Keratinocyte (primary cell): ENCODE data around the gene ARX. TPM values are rescaled to one million over a fixed set of nuclear protein-coding genes. Genes with fewer than 3 reads are reported as not detected.

Experiments used
- DNase-seq: peaks from one replicate; pipeline ENCODE4 v3.0.0-alpha.2; 2011; ENCODE audit warnings: low read depth, missing footprints, low spot score
- FAIRE-seq: peaks from 2 replicates; lab custom pipeline; 2011; peaks lifted over from hg19 to GRCh38; lab: Jason Lieb, UNC
- H2AFZ ChIP-seq: 2 replicates; pipeline ENCODE4 v1.6.0; 2012; ENCODE audit warnings: low read length, control low read depth, inconsistent platforms; ENCODE audit not compliant: control insufficient read depth
- H3K27ac ChIP-seq: 2 replicates; pipeline ENCODE4 v1.5.1; 2011; ENCODE audit warnings: low read length; ENCODE audit not compliant: control insufficient read depth, insufficient read depth
- H3K27me3 ChIP-seq: 3 replicates; pipeline ENCODE4 v1.6.0; 2011; ENCODE audit warnings: low read length; ENCODE audit not compliant: control insufficient read depth, insufficient read depth; ENCODE audit errors: extremely low read depth
- H3K36me3 ChIP-seq, 2 experiments: 2 replicates in 1 of 2; 3 replicates in 1 of 2; pipeline ENCODE4 v1.5.1; 2011; ENCODE audit warnings: low read length in 2 of 2, mild to moderate bottlenecking in 1 of 2; ENCODE audit not compliant: control insufficient read depth in 2 of 2, insufficient read depth in 2 of 2; ENCODE audit errors: extremely low read depth in 1 of 2
- H3K4me1 ChIP-seq: 3 replicates; pipeline ENCODE4 v1.5.1; 2011; ENCODE audit warnings: low read length; ENCODE audit not compliant: control insufficient read depth, insufficient read depth; ENCODE audit errors: extremely low read depth
- H3K4me2 ChIP-seq: 3 replicates; pipeline ENCODE4 v1.6.0; 2011; ENCODE audit warnings: low read depth, low read length; ENCODE audit not compliant: control insufficient read depth, insufficient read depth; ENCODE audit errors: extremely low read depth
- H3K4me3 ChIP-seq, 3 experiments: fragments of 200-600 bp in 1 of 3; sonication (generic) in 1 of 3; 2 replicates in 2 of 3; 3 replicates in 1 of 3; pipeline ENCODE4 v1.5.1; 2011 to 2016; ENCODE audit warnings: low read length in 3 of 3, mild to moderate bottlenecking in 3 of 3, control low read depth in 2 of 3, inconsistent platforms in 1 of 3, low read depth in 1 of 3, mixed read lengths in 1 of 3, mixed run types in 1 of 3, moderate library complexity in 1 of 3; ENCODE audit not compliant: control insufficient read depth in 2 of 3, insufficient read depth in 2 of 3; ENCODE audit errors: extremely low read depth in 1 of 3
- H3K79me2 ChIP-seq: 2 replicates; pipeline ENCODE4 v1.6.0; 2012; ENCODE audit warnings: low read length; ENCODE audit not compliant: control insufficient read depth, insufficient read depth
- H3K9ac ChIP-seq: 3 replicates; pipeline ENCODE4 v1.6.0; 2011; ENCODE audit warnings: low read length; ENCODE audit not compliant: control insufficient read depth, insufficient read depth; ENCODE audit errors: extremely low read depth
- H3K9me1 ChIP-seq: 3 replicates; pipeline ENCODE4 v1.6.0; 2011; ENCODE audit warnings: low read length; ENCODE audit not compliant: control insufficient read depth, insufficient read depth; ENCODE audit errors: extremely low read depth
- H3K9me3 ChIP-seq: 2 replicates; pipeline ENCODE4 v1.5.1; 2012; ENCODE audit warnings: low read depth, low read length; ENCODE audit not compliant: control insufficient read depth
- H4K20me1 ChIP-seq: 3 replicates; pipeline ENCODE4 v1.6.0; 2011; ENCODE audit warnings: low read length; ENCODE audit not compliant: control insufficient read depth, insufficient read depth; ENCODE audit errors: extremely low read depth
- EZH2 ChIP-seq: IDR thresholded peaks from one replicate; pipeline ENCODE4 v1.6.1; 2012; ENCODE audit warnings: inconsistent platforms, mild to moderate bottlenecking, low read length, moderate library complexity
- dilution Hi-C: fragments of 300-500 bp; cut with MboI; formaldehyde crosslinking; loops from one replicate; pipeline ENCODE4 v1.7.0; 2020; ENCODE audit warnings: low sequenced_read_pairs; ENCODE audit not compliant: extremely low pct_ligation_motif_present
- polyA plus RNA-seq, 5 experiments: library from polyadenylated mRNA; depleted of rRNA in 3 of 5; stranded (reverse) in 3 of 5; stranded (forward) in 1 of 5; unstranded in 1 of 5; fragments of >200 nt; gene quantifications; 1 replicate in 1 of 5; 2 replicates in 3 of 5; 3 replicates in 1 of 5; pipeline versions ENCODE4 v1.2.1 to v1.2.3, GENCODE V29; 2011 to 2012; ENCODE audit warnings: missing spikeins in 2 of 5, low read depth in 1 of 5, low replicate concordance in 1 of 5
- TF ChIP-seq, protein P1 (sequence below), 3 experiments: IDR thresholded peaks in 1 of 3; conservative IDR thresholded peaks in 1 of 3; optimal IDR thresholded peaks in 1 of 3; 2 replicates in 2 of 3; 3 replicates in 1 of 3; pipeline versions ENCODE3 to v1.5.1; 2011; ENCODE audit warnings: low read length in 3 of 3, mild to moderate bottlenecking in 3 of 3, moderate library complexity in 2 of 3, control low read depth in 1 of 3, inconsistent platforms in 1 of 3; ENCODE audit not compliant: insufficient read depth in 2 of 3; ENCODE audit errors: extremely low read depth in 1 of 3

ARX gene
- polyA plus RNA-seq, 1 donor (not counting 4 experiments of a cell fraction or from before 2014, with no cell fraction given): not detected

- Histone ChIP-seq H2AFZ (no peak overlapping the region), H3K4me2 (no peak overlapping the region), H3K27ac (no peak overlapping the region), H3K9me1 (no peaks in the 10 kb centered on the region), H3K9me3 (no peaks in the 10 kb centered on the region), H3K4me1 (no peaks in the 10 kb centered on the region), H4K20me1 (no peaks in the 10 kb centered on the region), H3K4me3 (no peak overlapping the region), H3K79me2 (no peaks in the 10 kb centered on the region), H3K27me3 (peaks cover 23% of the 10 kb centered on the region), H3K9ac (no peak overlapping the region), H3K36me3 (no peaks in the 10 kb centered on the region)
- no peak for TF ChIP-seq EZH2
- TF ChIP-seq, protein P1, sequence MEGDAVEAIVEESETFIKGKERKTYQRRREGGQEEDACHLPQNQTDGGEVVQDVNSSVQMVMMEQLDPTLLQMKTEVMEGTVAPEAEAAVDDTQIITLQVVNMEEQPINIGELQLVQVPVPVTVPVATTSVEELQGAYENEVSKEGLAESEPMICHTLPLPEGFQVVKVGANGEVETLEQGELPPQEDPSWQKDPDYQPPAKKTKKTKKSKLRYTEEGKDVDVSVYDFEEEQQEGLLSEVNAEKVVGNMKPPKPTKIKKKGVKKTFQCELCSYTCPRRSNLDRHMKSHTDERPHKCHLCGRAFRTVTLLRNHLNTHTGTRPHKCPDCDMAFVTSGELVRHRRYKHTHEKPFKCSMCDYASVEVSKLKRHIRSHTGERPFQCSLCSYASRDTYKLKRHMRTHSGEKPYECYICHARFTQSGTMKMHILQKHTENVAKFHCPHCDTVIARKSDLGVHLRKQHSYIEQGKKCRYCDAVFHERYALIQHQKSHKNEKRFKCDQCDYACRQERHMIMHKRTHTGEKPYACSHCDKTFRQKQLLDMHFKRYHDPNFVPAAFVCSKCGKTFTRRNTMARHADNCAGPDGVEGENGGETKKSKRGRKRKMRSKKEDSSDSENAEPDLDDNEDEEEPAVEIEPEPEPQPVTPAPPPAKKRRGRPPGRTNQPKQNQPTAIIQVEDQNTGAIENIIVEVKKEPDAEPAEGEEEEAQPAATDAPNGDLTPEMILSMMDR (optimal IDR thresholded peaks at IDR 0.05 in 1 of 3, IDR thresholded peaks at IDR 0.05 in 1 of 3, conservative IDR thresholded peaks at IDR 0.05 in 1 of 3; ENCODE audit: extremely low read depth in 1 of 3, insufficient read depth in 2 of 3, low read length in 3 of 3): no peak
- FAIRE-seq (no peak), DNase-seq (no peak)
- dilution Hi-C loops: no loop called here
Observed at GRCh38 chrX:24999511-24999910, 16.3 kb downstream of the ARX start.

DNA sequence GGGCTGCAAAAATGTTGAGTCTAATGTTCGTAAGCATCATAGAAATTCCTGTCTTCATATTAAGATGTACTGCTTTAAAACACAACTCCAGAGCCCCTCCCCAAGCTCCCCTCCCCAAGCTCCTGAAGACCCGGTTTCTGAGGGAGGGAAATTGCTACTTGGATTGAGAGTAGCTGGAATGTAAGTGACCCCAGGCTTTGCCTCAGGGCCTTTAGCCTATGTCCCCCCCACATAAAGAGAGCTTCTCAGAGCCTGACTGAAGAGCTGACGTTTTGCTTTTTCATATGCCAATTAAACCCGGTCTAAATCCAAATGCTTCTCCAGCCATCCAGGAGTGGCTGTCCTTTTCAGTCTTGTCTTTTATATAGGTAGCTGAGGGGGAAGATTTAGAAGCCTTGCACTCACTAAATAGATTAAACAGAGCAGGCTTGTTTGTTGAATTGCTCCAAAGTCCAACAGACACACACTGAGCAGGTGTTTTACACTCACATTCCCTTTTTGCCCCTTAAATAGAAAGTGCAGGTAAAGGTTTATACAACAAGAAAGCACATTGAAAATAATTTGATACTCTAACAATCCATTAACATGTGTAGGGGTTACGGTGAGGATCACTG lies 19.6 kb downstream of the ARX start:
- Histone ChIP-seq H3K27ac (no peak overlapping the region), H3K36me3 (no peaks in the 10 kb centered on the region), H3K4me2 (no peak overlapping the region), H3K79me2 (no peaks in the 10 kb centered on the region), H3K9ac (no peak overlapping the region), H3K4me3 (no peak overlapping the region), H3K4me1 (no peaks in the 10 kb centered on the region), H2AFZ (no peak overlapping the region), H3K9me1 (no peaks in the 10 kb centered on the region), H3K27me3 (no peaks in the 10 kb centered on the region), H4K20me1 (no peaks in the 10 kb centered on the region), H3K9me3 (no peaks in the 10 kb centered on the region)
- TF ChIP-seq, protein P1 (optimal IDR thresholded peaks at IDR 0.05 in 1 of 3, IDR thresholded peaks at IDR 0.05 in 1 of 3, conservative IDR thresholded peaks at IDR 0.05 in 1 of 3; ENCODE audit: extremely low read depth in 1 of 3, insufficient read depth in 2 of 3, low read length in 3 of 3): no peak
- dilution Hi-C loops: no loop called here
- no peak for DNase-seq
- FAIRE-seq: no peak
